WTC11 (cell line): Measurements from ENCODE around the gene RPL22L1. TPM values are rescaled to one million over a fixed set of nuclear protein-coding genes. Genes with fewer than 3 reads are reported as not detected.

Experiments used
- ATAC-seq: fragments of 200-7000 bp; cut with Tn5 transposase; 2 replicates; pipeline ENCODE4 v1.10.0; 2021; ENCODE audit warnings: mild to moderate bottlenecking, moderate library complexity
- CTCF ChIA-PET: fragments of 300-600 bp; sonication (Branson Sonifier 250); formaldehyde crosslinking; loops from one replicate; lab custom pipeline; 2021; ENCODE audit warnings: antibody characterized with exemption; lab: Charles Lee
- POLR2A ChIA-PET: fragments of 350-600 bp; sonication (Branson Sonifier 250); formaldehyde crosslinking; loops from one replicate; lab custom pipeline; 2021; ENCODE audit warnings: antibody characterized with exemption; lab: Charles Lee
- DNase-seq: peaks from one replicate; pipeline ENCODE4 v3.0.0; 2021; ENCODE audit warnings: low spot score
- H3K27ac Mint-ChIP-seq: 2 replicates; pipeline ENCODE4 v1.8.0; 2021; ENCODE audit warnings: mixed read lengths
- H3K27me3 Mint-ChIP-seq: 2 replicates; pipeline ENCODE4 v1.8.0; 2021; ENCODE audit warnings: low read depth, mild to moderate bottlenecking, moderate library complexity, mixed read lengths
- H3K36me3 Mint-ChIP-seq: 2 replicates; pipeline ENCODE4 v1.8.0; 2021; ENCODE audit warnings: mixed read lengths
- H3K4me1 Mint-ChIP-seq: 2 replicates; pipeline ENCODE4 v1.8.0; 2022; ENCODE audit warnings: mixed read lengths
- H3K4me3 Mint-ChIP-seq: 2 replicates; pipeline ENCODE4 v1.8.0; 2021; ENCODE audit warnings: mild to moderate bottlenecking, moderate library complexity, mixed read lengths
- H3K9me3 Mint-ChIP-seq: 2 replicates; pipeline ENCODE4 v1.8.0; 2021; ENCODE audit warnings: mixed read lengths
- AR ChIP-seq: fragments of 250-450 bp; sonication (Bioruptor Pico); IDR thresholded peaks from 2 replicates; pipeline ENCODE4 v1.9.0; 2021; ENCODE audit warnings: mild to moderate bottlenecking
- EMX1 ChIP-seq: fragments of 250-450 bp; sonication (Bioruptor Pico); IDR thresholded peaks from 2 replicates; pipeline ENCODE4 v1.8.0; 2021; ENCODE audit warnings: mild to moderate bottlenecking
- ERG ChIP-seq: fragments of 250-450 bp; sonication (Bioruptor Pico); IDR thresholded peaks from 2 replicates; pipeline ENCODE4 v1.8.0; 2021; ENCODE audit warnings: mild to moderate bottlenecking
- NFATC4 ChIP-seq: fragments of 250-450 bp; sonication (Bioruptor Pico); IDR thresholded peaks from 2 replicates; pipeline ENCODE4 v1.9.0; 2021; ENCODE audit warnings: mild to moderate bottlenecking
- NFE2L1 ChIP-seq: sonication (generic); formaldehyde crosslinking; IDR thresholded peaks from 2 replicates; pipeline ENCODE4 v1.8.1; 2023; ENCODE audit warnings: missing genetic modification reagents
- PRRX2 ChIP-seq: fragments of 250-450 bp; sonication (Bioruptor Pico); IDR thresholded peaks from 2 replicates; pipeline ENCODE4 v1.8.0; 2021; ENCODE audit warnings: mild to moderate bottlenecking
- SMAD4 ChIP-seq: sonication (generic); formaldehyde crosslinking; IDR thresholded peaks from 2 replicates; pipeline ENCODE4 v1.8.0; 2022; ENCODE audit warnings: mild to moderate bottlenecking, missing genetic modification reagents
- TEAD1 ChIP-seq: sonication (generic); formaldehyde crosslinking; IDR thresholded peaks from 2 replicates; pipeline ENCODE4 v1.8.0; 2022; ENCODE audit warnings: mild to moderate bottlenecking, missing genetic modification reagents
- TEAD4 ChIP-seq: sonication (generic); formaldehyde crosslinking; IDR thresholded peaks from 2 replicates; pipeline ENCODE4 v1.8.0; 2022; ENCODE audit warnings: mild to moderate bottlenecking, missing genetic modification reagents
- ZNF416 ChIP-seq: fragments of 250-450 bp; sonication (Bioruptor Pico); IDR thresholded peaks from 2 replicates; pipeline ENCODE4 v1.9.0; 2021; ENCODE audit warnings: mild to moderate bottlenecking, inconsistent platforms
- ZNF425 ChIP-seq: fragments of 250-450 bp; sonication (Bioruptor Pico); conservative IDR thresholded peaks from 2 replicates; pipeline ENCODE4 v1.9.0; 2021; ENCODE audit warnings: mild to moderate bottlenecking
- ZNF532 ChIP-seq: fragments of 250-450 bp; sonication (Bioruptor Pico); IDR thresholded peaks from 2 replicates; pipeline ENCODE4 v1.9.0; 2021; ENCODE audit warnings: mild to moderate bottlenecking, borderline replicate concordance
- ZNF671 ChIP-seq: fragments of 250-450 bp; sonication (Bioruptor Pico); IDR thresholded peaks from 2 replicates; pipeline ENCODE4 v1.8.0; 2021; ENCODE audit warnings: mild to moderate bottlenecking
- total RNA-seq: library from RNA; stranded (reverse); gene quantifications from 3 replicates; pipeline ENCODE4 v1.2.3, GENCODE V29; 2021
- TF ChIP-seq, protein P1 (sequence below): fragments of 250-450 bp; sonication (Bioruptor Pico); IDR thresholded peaks from 2 replicates; pipeline ENCODE4 v1.9.0; 2021; ENCODE audit warnings: mild to moderate bottlenecking
- TF ChIP-seq, protein P2 (sequence below): sonication (generic); formaldehyde crosslinking; IDR thresholded peaks from 2 replicates; pipeline ENCODE4 v1.8.1; 2023; ENCODE audit warnings: mild to moderate bottlenecking, missing genetic modification reagents
- TF ChIP-seq, protein P3 (sequence below): sonication (generic); formaldehyde crosslinking; IDR thresholded peaks from 2 replicates; pipeline ENCODE4 v1.8.1; 2023; ENCODE audit warnings: mild to moderate bottlenecking, missing genetic modification reagents, moderate library complexity
- TF ChIP-seq, protein P4 (sequence below): sonication (generic); formaldehyde crosslinking; IDR thresholded peaks from 2 replicates; pipeline ENCODE4 v1.8.0; 2022; ENCODE audit warnings: mild to moderate bottlenecking, missing genetic modification reagents

The RPL22L1 gene
- total RNA-seq, 1 experiment from 2014 or later = 169 TPM

GRCh38 chr3:170865209-170866094 lies 4.5 kb downstream of the RPL22L1 start (continued):
- TF ChIP-seq AR (CRISPR knock-in tag) = peak; percentile 89
- TF ChIP-seq, protein P1, sequence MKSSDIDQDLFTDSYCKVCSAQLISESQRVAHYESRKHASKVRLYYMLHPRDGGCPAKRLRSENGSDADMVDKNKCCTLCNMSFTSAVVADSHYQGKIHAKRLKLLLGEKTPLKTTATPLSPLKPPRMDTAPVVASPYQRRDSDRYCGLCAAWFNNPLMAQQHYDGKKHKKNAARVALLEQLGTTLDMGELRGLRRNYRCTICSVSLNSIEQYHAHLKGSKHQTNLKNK (CRISPR knock-in tag) = no peak

DNA sequence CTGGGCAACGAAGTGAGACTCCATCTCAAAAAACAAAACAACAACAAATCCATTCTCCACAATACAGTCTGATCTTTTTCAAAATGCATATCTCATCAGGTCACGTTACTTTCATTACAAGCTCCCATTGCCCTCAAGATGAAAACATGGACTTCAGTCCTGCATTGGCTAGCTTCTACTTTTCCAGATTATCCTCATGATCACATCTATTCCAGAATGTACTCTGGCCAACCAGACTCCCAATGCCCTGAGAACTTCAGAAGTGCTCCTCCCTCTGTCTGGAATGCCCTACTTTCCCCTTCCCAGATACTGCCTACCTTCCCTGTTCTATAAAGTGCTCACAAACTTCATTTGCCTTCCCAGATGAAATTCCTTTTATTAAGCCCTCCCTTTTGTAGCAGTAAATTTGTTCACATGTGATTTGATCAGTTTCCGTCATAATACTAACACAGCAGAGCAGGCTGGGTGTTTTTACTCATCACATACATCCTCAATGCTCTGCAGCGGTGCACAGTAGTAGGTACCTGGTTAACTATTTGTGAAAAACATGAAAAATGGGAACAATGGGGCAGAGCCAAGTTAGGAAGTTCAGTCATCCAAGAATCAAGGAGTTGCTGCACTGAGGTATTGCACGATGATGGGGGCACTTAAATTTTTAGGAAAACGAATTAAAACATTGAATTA lies 5.3 kb downstream of the RPL22L1 start:
- peaks cover 3% of the 10 kb centered on the region; the same call in 1 of the 2 replicates for H3K9me3 Mint-ChIP-seq
- TF ChIP-seq TEAD4 (no peak), ERG (peak; percentile 94), ZNF416 (CRISPR knock-in tag) (peak; percentile 80), NFE2L1 (peak; percentile 69; the same call in 1 of the 2 replicates), ZNF425 (CRISPR knock-in tag) (peak; percentile 89), TEAD1 (CRISPR knock-in tag) (peak; percentile 62; the same call in 1 of the 2 replicates), ZNF671 (CRISPR knock-in tag) (peak; percentile 94), PRRX2 (CRISPR knock-in tag) (peak; percentile 92), EMX1 (peak; percentile 76; the same call in 1 of the 2 replicates), NFATC4 (CRISPR knock-in tag) (peak; percentile 92; the same call in 1 of the 2 replicates), ZNF532 (peak; percentile 94), SMAD4 (CRISPR knock-in tag) (no peak)
- TF ChIP-seq, protein P2, sequence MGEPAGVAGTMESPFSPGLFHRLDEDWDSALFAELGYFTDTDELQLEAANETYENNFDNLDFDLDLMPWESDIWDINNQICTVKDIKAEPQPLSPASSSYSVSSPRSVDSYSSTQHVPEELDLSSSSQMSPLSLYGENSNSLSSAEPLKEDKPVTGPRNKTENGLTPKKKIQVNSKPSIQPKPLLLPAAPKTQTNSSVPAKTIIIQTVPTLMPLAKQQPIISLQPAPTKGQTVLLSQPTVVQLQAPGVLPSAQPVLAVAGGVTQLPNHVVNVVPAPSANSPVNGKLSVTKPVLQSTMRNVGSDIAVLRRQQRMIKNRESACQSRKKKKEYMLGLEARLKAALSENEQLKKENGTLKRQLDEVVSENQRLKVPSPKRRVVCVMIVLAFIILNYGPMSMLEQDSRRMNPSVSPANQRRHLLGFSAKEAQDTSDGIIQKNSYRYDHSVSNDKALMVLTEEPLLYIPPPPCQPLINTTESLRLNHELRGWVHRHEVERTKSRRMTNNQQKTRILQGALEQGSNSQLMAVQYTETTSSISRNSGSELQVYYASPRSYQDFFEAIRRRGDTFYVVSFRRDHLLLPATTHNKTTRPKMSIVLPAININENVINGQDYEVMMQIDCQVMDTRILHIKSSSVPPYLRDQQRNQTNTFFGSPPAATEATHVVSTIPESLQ (CRISPR knock-in tag) = no peak
- TF ChIP-seq, protein P3, sequence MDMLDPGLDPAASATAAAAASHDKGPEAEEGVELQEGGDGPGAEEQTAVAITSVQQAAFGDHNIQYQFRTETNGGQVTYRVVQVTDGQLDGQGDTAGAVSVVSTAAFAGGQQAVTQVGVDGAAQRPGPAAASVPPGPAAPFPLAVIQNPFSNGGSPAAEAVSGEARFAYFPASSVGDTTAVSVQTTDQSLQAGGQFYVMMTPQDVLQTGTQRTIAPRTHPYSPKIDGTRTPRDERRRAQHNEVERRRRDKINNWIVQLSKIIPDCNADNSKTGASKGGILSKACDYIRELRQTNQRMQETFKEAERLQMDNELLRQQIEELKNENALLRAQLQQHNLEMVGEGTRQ (CRISPR knock-in tag) = no peak
- TF ChIP-seq, protein P4, sequence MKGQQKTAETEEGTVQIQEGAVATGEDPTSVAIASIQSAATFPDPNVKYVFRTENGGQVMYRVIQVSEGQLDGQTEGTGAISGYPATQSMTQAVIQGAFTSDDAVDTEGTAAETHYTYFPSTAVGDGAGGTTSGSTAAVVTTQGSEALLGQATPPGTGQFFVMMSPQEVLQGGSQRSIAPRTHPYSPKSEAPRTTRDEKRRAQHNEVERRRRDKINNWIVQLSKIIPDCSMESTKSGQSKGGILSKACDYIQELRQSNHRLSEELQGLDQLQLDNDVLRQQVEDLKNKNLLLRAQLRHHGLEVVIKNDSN = no peak
- peaks cover 38% of the 10 kb centered on the region for H3K36me3 Mint-ChIP-seq
- DNase-seq (no peak), ATAC-seq (peak; percentile 50)
- ChIA-PET POLR2A (interaction anchor here (0.6 to 1.1 kb wide), 2 partner anchors 44 to 176 kb away, joined by 4 read pairs; partner anchors contain the start of gene EIF5A2), CTCF (interaction anchor here (1.0 kb wide), 1 partner anchor 16 kb away, joined by 3 read pairs; no protein-coding TSS in a partner anchor)
- H3K27me3 Mint-ChIP-seq = no peaks in the 10 kb centered on the region
- H3K27ac Mint-ChIP-seq = peak overlapping the region; percentile 10
- no peak overlapping the region for H3K4me3 Mint-ChIP-seq
- H3K4me1 Mint-ChIP-seq = peaks cover 13% of the 10 kb centered on the region
